GM12891 (cell line): ENCODE results near the gene MGA.

ENCODE experiments used
- DNase-seq: peaks from one replicate; pipeline ENCODE4 v3.0.0; 2011; ENCODE audit warnings: low spot score; ENCODE audit not compliant: insufficient read length
- FAIRE-seq: peaks from 2 replicates; lab custom pipeline; 2011; peaks lifted over from hg19 to GRCh38; lab: Jason Lieb, UNC
- PAX5 ChIP-seq: IDR thresholded peaks from 2 replicates; pipeline ENCODE4 v1.6.1; 2011; ENCODE audit warnings: low read length, moderate library complexity, mild to moderate bottlenecking; ENCODE audit not compliant: insufficient read depth, severe bottlenecking
- POLR2A ChIP-seq: IDR thresholded peaks from 2 replicates; pipeline ENCODE4 v1.6.1; 2011; ENCODE audit warnings: low read depth, low read length, control low read depth
- POLR2AphosphoS5 ChIP-seq: IDR thresholded peaks from 2 replicates; pipeline ENCODE4 v1.6.1; 2011; ENCODE audit warnings: low read depth, low read length, control low read depth
- POU2F2 ChIP-seq: IDR thresholded peaks from 2 replicates; pipeline ENCODE4 v1.6.1; 2011; ENCODE audit warnings: low read depth, mild to moderate bottlenecking, control low read depth, low read length, moderate library complexity
- SPI1 ChIP-seq: IDR thresholded peaks from 2 replicates; pipeline ENCODE4 v1.6.1; 2011; ENCODE audit warnings: low read depth, low read length, control low read depth
- TAF1 ChIP-seq: IDR thresholded peaks from 2 replicates; pipeline ENCODE4 v1.6.1; 2011; ENCODE audit warnings: low read depth, low read length, control low read depth

MGA gene

DNA sequence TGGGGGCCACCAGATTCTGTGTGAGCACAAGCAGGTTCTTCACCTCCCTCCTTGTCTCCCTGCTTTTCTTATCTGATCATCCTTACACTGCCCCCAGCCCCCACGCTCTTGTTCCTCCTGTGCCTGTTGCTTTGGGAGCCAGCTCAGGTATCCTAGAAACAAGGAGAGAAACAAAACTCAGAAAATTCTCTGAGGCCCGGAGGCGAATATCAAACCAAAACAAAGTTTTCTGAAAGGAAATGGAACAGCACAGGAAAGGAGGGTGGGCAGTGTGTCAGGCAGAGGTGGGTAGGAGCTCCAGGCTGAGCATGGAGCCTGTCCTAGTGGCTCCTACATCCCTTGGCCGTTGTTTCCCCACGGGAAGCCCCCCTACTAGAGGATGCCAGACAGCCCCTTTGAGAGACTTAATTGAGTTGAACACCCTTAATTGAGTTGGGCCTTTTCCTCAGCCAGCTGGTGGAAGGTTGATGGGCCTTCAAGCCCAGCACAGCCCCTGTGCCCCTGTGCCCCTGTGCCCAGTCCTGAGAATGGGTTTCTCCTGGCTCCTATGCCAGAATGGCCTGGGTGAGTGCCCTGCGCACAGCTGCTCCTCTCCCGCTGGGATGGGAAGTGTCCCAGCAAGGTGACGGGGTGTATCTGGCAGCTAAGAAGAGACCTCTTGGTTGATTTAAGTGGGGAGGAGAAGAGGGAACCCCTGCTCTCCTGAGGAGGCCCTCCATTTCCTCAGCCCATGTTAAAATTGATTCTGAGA, 144.9 kb downstream of the MGA start:
- no peak for FAIRE-seq
- TF ChIP-seq POU2F2 = no peak
- TF ChIP-seq POLR2A = no peak
- no peak for TF ChIP-seq SPI1
- TF ChIP-seq PAX5 = no peak
- no peak for TF ChIP-seq POLR2AphosphoS5
- TF ChIP-seq TAF1 = no peak
- DNase-seq = no peak

DNA sequence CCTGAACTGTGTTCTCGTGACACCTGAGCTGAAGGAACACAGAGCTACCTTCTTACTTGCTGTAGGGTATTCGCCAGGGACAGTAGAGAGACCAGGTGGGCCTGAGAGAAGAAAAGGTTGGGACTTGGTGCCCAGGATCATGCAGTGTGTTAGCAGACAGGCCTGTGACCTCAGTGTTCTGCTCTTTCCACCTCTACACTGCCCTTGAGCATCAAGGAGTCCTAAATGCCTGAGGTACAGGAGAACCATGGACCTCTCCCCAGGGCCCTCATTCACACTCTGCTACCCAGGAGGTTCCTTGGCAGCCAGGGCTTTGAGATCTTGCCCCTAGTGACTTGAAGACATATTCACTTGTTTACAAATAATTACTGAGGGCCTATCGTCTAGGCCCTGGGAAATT, 145.5 kb downstream of the MGA start:
- TF ChIP-seq TAF1 = no peak
- TF ChIP-seq POLR2AphosphoS5 = no peak
- TF ChIP-seq POLR2A = no peak
- no peak for TF ChIP-seq SPI1
- TF ChIP-seq POU2F2 = no peak
- no peak for TF ChIP-seq PAX5
- FAIRE-seq = no peak
- no peak for DNase-seq

DNA sequence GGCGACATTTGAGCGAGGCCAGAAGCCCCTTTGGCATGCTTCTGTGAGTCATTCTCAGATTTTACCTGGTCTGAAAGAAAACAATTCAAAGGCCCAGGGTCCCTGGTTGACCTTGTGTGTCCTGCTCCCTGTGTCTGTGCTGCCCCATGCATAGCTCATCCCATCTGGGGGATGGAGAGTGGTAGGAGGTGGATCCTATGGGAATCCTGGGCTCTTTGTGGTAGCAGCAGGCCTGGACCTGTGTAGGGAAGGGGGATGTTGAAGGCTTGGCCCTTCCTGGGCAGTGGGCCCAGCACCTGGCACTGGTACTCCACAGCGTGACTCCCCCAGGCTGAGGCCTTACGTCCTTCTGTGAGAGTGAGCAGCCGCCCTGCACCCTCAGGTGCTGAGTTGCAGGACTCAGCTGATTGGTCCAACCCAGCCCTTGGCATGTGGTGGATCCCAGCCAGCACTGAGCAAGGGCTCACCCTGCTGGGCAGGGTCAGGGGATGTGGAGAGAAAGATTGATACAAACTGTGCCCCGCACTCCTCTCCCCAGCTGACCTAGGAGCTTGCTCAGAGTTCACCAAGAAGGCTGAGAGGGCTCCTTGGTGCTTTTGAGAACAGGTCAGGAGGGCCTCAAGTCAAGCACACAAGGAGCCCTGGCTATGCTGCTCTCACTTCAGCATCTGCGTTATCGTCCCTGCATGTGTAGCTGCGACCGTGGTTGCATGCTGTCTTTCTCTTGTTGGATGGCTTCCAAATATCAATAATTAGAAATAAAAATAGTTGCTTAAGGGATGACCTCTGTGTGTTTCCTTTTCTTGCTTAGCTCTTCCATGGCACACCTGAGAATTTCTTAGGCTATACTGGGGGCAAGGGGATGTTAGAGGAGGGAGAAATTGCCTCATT, 146.3 kb downstream of the MGA start:
- FAIRE-seq (no peak), DNase-seq (no peak)
- TF ChIP-seq POLR2AphosphoS5 = no peak

DNA sequence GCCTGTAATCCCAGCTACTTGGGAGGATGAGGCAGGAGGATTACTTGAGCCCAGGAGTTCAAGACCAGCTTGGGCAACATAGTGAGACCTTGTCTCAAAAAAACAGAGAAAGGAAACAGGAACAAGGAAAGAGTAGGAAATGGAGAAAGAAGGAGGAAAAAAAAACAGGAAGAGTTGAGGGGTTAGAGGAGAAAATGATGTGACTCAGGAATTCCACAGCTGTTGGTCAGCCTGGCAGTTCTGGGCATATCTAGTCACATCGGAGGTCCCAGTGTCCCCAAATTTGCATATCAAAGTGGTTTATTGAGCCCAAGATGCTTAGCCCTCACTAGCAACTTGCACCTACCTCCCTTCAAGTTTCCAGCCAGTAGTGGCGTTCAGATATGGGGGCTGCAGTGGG, 148.9 kb downstream of the MGA start:
- FAIRE-seq (no peak), DNase-seq (no peak)
- TF ChIP-seq POU2F2 = no peak
- TF ChIP-seq PAX5 = no peak
- no peak for TF ChIP-seq SPI1
- TF ChIP-seq TAF1 = no peak
- TF ChIP-seq POLR2AphosphoS5 = no peak
- TF ChIP-seq POLR2A = no peak

DNA sequence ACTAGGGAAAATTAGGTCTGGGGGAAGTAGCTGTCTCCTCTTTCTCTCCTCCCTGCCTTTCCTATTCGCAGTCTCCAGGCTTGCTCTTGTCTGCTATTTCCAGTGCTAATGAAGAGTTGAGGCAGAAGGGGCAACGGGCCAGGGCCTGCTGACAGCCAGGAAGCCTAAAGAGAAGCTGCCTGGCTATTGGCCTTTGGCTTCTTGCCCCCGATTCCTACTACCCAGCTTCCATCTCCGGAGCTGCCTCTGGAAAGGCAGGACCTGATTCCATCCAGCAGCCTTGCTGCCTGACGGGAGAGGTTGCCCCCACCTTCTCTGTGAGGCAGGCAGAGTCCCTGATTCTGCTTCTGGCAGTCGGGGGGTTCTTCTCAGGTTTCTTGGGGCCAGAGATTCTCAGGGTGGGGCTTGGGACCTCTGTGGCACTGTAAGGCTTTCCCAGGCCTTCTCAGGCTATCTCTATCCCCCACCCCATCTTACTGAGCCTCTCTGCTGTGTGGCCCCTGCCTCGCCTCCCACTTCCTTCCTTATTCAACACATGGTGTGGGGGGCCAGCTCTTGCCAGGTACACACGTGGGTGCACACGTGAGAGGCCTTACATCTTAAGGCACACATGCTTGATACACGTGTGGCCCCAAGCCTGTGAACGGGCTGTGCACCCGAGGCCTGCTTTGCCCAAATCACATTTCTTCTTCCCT, 149.5 kb downstream of the MGA start:
- FAIRE-seq (no peak), DNase-seq (no peak)
- TF ChIP-seq TAF1 (no peak), PAX5 (no peak), POLR2AphosphoS5 (no peak), POLR2A (no peak), POU2F2 (no peak), SPI1 (no peak)

DNA sequence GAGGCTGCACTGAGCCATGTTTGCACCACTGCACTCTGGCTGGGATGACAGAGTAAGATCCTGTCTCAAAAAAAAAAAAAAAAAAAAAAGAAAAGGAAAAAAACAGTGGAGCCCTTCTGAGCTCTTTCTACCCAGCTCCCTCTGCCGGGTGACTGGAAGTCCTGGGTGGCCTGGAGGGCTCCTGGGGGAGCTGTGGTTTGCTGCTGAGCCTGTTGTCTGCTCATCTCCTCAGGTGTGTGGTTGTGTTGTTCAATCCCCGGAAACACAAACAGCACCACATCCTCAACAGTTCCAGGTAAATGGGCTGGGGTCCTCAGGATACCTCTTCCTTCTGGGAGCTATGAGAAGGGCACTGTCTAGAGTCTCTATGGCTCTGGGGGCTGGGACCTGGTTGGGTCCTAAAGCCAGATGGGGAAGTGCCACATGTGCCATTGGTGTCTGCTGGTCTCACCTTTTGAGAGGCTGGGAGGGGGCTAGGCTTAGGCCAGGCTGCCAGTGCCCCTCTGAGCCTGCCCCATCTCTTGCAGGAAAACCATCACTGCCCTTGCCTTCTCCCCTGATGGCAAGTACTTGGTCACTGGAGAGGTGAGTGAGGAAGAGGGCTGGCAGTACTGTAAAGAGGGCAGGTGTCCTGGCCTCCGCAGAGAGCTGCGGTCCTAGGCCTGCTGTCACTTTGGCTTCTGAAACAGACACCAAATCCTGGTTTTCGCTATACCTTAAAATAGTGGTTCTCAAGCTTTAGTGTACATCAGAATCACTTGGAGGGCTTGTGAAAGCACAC, 150.6 kb downstream of the MGA start:
- TF ChIP-seq POLR2AphosphoS5 = no peak
- TF ChIP-seq POU2F2 = no peak
- TF ChIP-seq SPI1 = no peak
- TF ChIP-seq POLR2A = no peak
- TF ChIP-seq PAX5 = no peak
- no peak for TF ChIP-seq TAF1
- FAIRE-seq = no peak
- no peak for DNase-seq

DNA sequence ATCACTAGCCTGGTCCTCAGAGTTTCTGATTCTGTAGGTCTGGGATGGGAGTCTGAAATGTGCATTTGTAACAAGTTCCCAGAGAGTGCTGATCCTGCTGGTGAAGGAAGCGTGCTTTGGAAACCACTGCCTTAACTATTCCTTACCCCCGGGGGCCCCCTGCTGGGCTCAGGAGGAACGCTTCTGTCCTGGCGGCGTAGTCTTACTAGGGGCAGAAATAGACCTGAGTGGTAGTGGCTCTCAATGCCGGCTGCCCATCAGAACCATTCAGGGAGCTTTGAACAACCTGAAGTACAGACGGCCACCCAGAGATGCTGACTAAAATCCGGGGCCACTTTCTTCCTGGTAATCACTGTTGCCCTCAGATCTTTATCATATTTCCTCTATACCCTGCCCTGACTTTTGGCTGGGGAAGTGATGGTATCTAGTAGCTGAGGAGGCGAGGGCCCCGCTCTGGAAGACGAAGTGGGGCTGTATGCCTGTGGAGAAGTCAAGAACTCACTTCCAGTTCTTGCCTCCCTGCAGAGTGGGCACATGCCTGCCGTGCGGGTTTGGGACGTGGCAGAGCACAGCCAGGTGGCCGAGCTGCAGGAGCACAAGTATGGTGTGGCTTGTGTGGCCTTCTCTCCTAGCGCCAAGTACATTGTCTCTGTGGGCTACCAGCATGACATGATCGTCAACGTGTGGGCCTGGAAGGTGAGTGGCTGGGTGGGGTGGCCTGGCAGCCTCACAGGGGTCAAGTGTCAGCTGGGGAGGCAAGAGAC, 151.4 kb downstream of the MGA start:
- DNase-seq = peak; percentile 75
- FAIRE-seq = peak; percentile 88
- TF ChIP-seq SPI1 (no peak), TAF1 (no peak), POLR2AphosphoS5 (no peak), POLR2A (no peak), PAX5 (no peak), POU2F2 (no peak)

DNA sequence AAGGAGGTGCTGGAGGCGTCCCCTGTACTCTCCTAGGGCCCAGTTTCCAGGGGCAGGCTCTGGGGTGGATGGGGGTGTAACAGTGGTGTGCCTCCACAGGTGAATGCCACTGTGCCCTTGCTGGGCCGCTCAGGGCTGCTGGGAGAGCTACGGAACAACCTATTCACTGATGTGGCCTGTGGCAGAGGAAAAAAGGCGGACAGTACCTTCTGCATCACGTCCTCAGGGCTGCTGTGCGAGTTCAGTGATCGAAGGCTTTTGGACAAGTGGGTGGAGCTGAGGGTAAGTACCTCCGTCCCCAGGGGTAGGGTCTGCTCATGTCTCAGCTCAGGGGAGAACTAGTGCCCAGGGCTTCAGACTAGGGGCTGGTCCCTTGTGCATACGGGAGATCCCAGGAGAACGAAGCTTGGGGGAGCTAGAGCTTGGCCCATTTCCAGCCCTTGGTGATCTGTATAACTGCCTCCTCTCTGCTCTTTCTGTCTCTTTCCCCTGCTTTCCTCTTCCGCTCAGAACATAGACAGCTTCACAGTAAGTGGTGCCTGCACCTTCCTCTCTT, 152.7 kb downstream of the MGA start:
- FAIRE-seq (no peak), DNase-seq (no peak)
- TF ChIP-seq POLR2A (no peak), POU2F2 (no peak), SPI1 (no peak), PAX5 (no peak), TAF1 (no peak), POLR2AphosphoS5 (no peak)
